Measurements from ENCODE around the gene ATP5F1D. TPM values are rescaled to one million over a fixed set of nuclear protein-coding genes. Genes with fewer than 3 reads are reported as not detected.

ATP5F1D gene
- total and polyA plus RNA-seq, 2 of the 13 experiments (the other 11 are each of a cell fraction or from before 2014, with no cell fraction given) = 39.4 to 78.7 TPM

DNA sequence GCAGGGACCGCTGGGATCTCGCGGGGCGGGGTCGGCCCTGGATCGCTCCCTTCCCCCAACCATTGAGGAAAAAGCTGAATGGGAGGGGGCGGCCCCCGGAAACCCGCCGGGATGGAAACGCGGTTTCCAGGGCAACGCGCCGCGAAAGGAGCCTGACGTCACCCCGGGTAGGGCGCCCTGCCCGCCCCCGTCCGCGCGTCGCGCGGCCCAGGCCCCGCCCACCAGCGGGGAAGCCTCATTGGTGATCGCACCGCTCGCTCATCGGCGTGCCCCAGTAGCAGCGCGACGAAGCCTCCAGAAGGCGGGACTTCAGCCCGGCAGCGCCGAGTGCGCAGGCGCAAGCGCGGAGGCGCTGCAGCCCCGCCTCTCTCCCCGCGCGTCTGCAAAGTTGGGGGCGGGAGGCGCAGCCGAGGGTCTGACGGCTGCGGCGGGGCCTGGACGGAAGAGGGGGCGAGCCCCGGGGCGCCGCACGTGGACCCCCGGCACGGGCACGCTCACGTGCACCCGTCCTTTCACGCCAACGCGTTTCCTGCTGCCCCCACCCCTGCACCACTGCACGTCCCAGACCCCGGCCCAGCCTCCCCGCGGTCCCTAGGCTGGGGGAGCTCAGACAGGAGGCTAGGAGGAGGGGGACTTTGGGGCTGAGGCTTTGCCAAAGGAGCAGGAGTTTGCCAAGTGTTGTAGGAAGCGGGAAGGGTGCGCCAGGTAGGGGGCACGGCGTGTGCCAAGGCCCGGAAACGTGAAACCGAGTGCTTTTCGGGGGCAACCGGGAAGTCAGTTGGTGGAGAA lies 19.4 kb downstream of the ATP5F1D start (continued):
- no peak for TF ChIP-seq PRMT3 (CRISPR knock-in tag; IDR thresholded peaks at IDR 0.05; ENCODE audit: borderline replicate concordance, low read depth)
- no peak for TF ChIP-seq IRF2 (CRISPR knock-in tag; IDR thresholded peaks at IDR 0.05)
- TF ChIP-seq, protein P1, sequence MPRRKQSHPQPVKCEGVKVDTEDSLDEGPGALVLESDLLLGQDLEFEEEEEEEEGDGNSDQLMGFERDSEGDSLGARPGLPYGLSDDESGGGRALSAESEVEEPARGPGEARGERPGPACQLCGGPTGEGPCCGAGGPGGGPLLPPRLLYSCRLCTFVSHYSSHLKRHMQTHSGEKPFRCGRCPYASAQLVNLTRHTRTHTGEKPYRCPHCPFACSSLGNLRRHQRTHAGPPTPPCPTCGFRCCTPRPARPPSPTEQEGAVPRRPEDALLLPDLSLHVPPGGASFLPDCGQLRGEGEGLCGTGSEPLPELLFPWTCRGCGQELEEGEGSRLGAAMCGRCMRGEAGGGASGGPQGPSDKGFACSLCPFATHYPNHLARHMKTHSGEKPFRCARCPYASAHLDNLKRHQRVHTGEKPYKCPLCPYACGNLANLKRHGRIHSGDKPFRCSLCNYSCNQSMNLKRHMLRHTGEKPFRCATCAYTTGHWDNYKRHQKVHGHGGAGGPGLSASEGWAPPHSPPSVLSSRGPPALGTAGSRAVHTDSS (CRISPR knock-in tag; conservative IDR thresholded peaks at IDR 0.05) = no peak
- 0 out of 2 replicates have a peak, but pooled peaks have one; percentile 38 for TF ChIP-seq KLF6 (CRISPR knock-in tag; IDR thresholded peaks at IDR 0.05)
- no peak for TF ChIP-seq ZNF749 (CRISPR knock-in tag; IDR thresholded peaks at IDR 0.05; ENCODE audit: borderline replicate concordance)
- TF ChIP-seq YEATS2 (CRISPR knock-in tag; IDR thresholded peaks at IDR 0.05; ENCODE audit: borderline replicate concordance) = no peak
- TF ChIP-seq ZNF292 (CRISPR knock-in tag; IDR thresholded peaks at IDR 0.05; ENCODE audit: borderline replicate concordance, low read depth) = no peak
- no peak for TF ChIP-seq SETDB1 (CRISPR knock-in tag; IDR thresholded peaks at IDR 0.05; ENCODE audit: borderline replicate concordance)
- TF ChIP-seq ELF1 (CRISPR knock-in tag; IDR thresholded peaks at IDR 0.05) = peak; percentile 11; the same call in 1 of the 2 replicates
- no peak for TF ChIP-seq ZNF282 (IDR thresholded peaks at IDR 0.05; ENCODE audit: partially characterized antibody)
- TF ChIP-seq, protein P2, sequence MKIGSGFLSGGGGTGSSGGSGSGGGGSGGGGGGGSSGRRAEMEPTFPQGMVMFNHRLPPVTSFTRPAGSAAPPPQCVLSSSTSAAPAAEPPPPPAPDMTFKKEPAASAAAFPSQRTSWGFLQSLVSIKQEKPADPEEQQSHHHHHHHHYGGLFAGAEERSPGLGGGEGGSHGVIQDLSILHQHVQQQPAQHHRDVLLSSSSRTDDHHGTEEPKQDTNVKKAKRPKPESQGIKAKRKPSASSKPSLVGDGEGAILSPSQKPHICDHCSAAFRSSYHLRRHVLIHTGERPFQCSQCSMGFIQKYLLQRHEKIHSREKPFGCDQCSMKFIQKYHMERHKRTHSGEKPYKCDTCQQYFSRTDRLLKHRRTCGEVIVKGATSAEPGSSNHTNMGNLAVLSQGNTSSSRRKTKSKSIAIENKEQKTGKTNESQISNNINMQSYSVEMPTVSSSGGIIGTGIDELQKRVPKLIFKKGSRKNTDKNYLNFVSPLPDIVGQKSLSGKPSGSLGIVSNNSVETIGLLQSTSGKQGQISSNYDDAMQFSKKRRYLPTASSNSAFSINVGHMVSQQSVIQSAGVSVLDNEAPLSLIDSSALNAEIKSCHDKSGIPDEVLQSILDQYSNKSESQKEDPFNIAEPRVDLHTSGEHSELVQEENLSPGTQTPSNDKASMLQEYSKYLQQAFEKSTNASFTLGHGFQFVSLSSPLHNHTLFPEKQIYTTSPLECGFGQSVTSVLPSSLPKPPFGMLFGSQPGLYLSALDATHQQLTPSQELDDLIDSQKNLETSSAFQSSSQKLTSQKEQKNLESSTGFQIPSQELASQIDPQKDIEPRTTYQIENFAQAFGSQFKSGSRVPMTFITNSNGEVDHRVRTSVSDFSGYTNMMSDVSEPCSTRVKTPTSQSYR (CRISPR knock-in tag; IDR thresholded peaks at IDR 0.05; ENCODE audit: borderline replicate concordance) = no peak
- TF ChIP-seq KLF16 (CRISPR knock-in tag; IDR thresholded peaks at IDR 0.05) = 0 out of 4 replicates have a peak, but pooled peaks of 1 of the 2 experiments have one; percentile 19
- no peak for TF ChIP-seq ATF1 (CRISPR knock-in tag; IDR thresholded peaks at IDR 0.05)
- TF ChIP-seq PBX2 (CRISPR knock-in tag; IDR thresholded peaks at IDR 0.05) = peak; percentile 92
- 0 out of 2 replicates have a peak, but pooled peaks have one; percentile 30 for TF ChIP-seq ZNF572 (CRISPR knock-in tag; IDR thresholded peaks at IDR 0.05)
- no peak for TF ChIP-seq ZNF564 (CRISPR knock-in tag; IDR thresholded peaks at IDR 0.05)
- TF ChIP-seq FOXC1 (CRISPR knock-in tag; IDR thresholded peaks at IDR 0.05; ENCODE audit: borderline replicate concordance) = peak; percentile 41; the same call in 1 of the 2 replicates
- TF ChIP-seq AKNA (CRISPR knock-in tag; IDR thresholded peaks at IDR 0.05; ENCODE audit: borderline replicate concordance) = no peak

All from HepG2 (cell line).